Measurements from ENCODE around the gene POU6F2. TPM values are rescaled to one million over a fixed set of nuclear protein-coding genes. Genes with fewer than 3 reads are reported as not detected.
A peak's percentile ranks its signal among the peaks of the same experiment; 100 is the strongest.

POU6F2 gene
- total and polyA plus RNA-seq, 2 experiments from 2014 or later: 7.2 to 7.3 TPM

DNA sequence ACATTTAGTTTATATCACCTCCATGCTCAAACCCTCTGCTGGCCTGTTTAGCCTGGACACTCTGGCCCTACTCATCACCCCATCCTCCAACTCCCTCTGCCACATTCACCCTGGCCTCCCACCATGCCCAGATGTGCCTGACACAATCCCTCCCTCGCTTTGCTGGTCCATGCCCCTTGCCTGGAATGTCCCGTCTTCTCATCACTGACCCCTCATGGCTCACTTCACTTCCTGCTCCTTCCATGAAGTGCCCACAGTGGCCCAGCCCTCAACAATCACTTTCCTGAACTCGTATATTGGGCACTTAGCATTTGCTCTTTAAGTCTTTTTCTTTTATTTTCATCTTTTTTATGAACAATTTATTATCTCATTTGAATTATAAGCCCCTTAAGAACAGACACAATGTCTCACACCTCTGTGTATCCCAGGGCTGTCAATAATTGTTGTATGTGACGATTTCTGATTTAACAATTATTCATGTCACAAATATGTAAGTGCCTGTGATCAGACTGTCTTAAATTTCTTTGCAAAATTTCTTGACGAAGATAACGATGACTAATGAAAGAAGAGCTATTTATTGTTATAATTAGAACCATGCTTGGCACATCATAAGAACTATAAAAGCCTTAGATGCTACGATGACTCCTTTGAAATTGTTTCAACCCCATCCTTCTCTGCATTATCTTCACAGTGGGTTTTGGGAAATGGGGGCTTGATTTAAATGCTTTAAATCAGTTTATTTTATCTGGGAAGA lies 378.6 kb downstream of the POU6F2 start:
- H3K27me3 ChIP-seq (ENCODE audit: insufficient read depth): no peaks in the 10 kb centered on the region
- H3K27ac Mint-ChIP-seq: peak overlapping the region; percentile 26; the same call in 1 of the 2 replicates
- H3K4me1 Mint-ChIP-seq: peaks cover 50% of the 10 kb centered on the region

DNA sequence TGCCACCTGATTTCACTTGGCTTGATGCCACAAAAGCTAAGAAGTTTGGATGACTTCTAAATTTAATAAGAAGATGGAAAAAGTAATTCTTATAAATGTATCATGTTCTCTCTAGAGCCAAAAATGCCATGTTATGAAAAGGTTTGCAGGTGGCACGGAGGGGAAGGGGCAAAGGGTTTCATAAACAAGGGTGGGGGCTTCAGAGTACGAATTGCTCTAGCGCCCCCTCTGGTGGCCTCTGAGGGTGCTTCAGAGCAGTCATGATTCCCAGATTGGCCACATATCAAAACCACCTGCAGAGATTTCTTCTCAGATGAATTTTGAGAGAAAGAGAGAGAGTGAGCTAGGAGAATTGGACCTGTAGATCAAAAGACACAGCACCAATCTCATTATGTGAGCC lies 379.9 kb downstream of the POU6F2 start:
- H3K4me3 ChIP-seq: no peak overlapping the region
- peaks cover 40% of the 10 kb centered on the region for H3K4me1 Mint-ChIP-seq
- H3K9me2 ChIP-seq (ENCODE audit: insufficient read depth): no peaks in the 10 kb centered on the region
- no peaks in the 10 kb centered on the region for H3K36me3 Mint-ChIP-seq (ENCODE audit: low read depth)
- H2AFZ ChIP-seq: no peak overlapping the region
- no peak overlapping the region for H3K4me2 ChIP-seq
- DNase-seq (ENCODE audit: low spot score) (peak; percentile 78), ATAC-seq (peak; percentile 51)
- no peak overlapping the region for H3K4me3 Mint-ChIP-seq
- no peak overlapping the region for H3K27ac ChIP-seq (ENCODE audit: low read depth)
- H3K79me2 ChIP-seq (replicated peaks; ENCODE audit: insufficient read depth): no peaks in the 10 kb centered on the region
- H3K36me3 ChIP-seq (ENCODE audit: insufficient read depth): no peaks in the 10 kb centered on the region
- no peaks in the 10 kb centered on the region for H3K27me3 ChIP-seq (ENCODE audit: insufficient read depth)
- H4K20me1 ChIP-seq (replicated peaks; ENCODE audit: insufficient read depth): no peaks in the 10 kb centered on the region
- H3F3A ChIP-seq (replicated peaks; ENCODE audit: low read depth): no peaks in the 10 kb centered on the region
- no peaks in the 10 kb centered on the region for H3K9me3 Mint-ChIP-seq
- peaks cover 37% of the 10 kb centered on the region for H3K4me1 ChIP-seq (ENCODE audit: insufficient read depth)
- peaks cover 3% of the 10 kb centered on the region for H3K27me3 Mint-ChIP-seq (ENCODE audit: insufficient read depth, low read depth, poor library complexity)
- H3K27ac Mint-ChIP-seq: no peak overlapping the region
- no peak for TF ChIP-seq EZH2phosphoT487 (IDR thresholded peaks at IDR 0.05; ENCODE audit: unreplicated experiment)
- TF ChIP-seq, protein P1, sequence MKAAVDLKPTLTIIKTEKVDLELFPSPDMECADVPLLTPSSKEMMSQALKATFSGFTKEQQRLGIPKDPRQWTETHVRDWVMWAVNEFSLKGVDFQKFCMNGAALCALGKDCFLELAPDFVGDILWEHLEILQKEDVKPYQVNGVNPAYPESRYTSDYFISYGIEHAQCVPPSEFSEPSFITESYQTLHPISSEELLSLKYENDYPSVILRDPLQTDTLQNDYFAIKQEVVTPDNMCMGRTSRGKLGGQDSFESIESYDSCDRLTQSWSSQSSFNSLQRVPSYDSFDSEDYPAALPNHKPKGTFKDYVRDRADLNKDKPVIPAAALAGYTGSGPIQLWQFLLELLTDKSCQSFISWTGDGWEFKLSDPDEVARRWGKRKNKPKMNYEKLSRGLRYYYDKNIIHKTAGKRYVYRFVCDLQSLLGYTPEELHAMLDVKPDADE (IDR thresholded peaks at IDR 0.05): no peak
- TF ChIP-seq, protein P2, sequence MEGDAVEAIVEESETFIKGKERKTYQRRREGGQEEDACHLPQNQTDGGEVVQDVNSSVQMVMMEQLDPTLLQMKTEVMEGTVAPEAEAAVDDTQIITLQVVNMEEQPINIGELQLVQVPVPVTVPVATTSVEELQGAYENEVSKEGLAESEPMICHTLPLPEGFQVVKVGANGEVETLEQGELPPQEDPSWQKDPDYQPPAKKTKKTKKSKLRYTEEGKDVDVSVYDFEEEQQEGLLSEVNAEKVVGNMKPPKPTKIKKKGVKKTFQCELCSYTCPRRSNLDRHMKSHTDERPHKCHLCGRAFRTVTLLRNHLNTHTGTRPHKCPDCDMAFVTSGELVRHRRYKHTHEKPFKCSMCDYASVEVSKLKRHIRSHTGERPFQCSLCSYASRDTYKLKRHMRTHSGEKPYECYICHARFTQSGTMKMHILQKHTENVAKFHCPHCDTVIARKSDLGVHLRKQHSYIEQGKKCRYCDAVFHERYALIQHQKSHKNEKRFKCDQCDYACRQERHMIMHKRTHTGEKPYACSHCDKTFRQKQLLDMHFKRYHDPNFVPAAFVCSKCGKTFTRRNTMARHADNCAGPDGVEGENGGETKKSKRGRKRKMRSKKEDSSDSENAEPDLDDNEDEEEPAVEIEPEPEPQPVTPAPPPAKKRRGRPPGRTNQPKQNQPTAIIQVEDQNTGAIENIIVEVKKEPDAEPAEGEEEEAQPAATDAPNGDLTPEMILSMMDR (conservative IDR thresholded peaks at IDR 0.05; ENCODE audit: low read depth in 2 of 2): peak; percentile 76 to 97
- TF ChIP-seq POLR2AphosphoS5 (IDR thresholded peaks at IDR 0.05; ENCODE audit: low read depth): no peak
- TF ChIP-seq JUNB (IDR thresholded peaks at IDR 0.05; ENCODE audit: unreplicated experiment): no peak

More for the DNA sequence above, 378.6 kb downstream of the POU6F2 start:
- Histone ChIP-seq H3K9me2 (ENCODE audit: insufficient read depth) (peaks cover 6% of the 10 kb centered on the region), H3K36me3 (ENCODE audit: insufficient read depth) (no peaks in the 10 kb centered on the region), H3K4me3 (no peak overlapping the region), H2AFZ (no peak overlapping the region), H3K4me2 (no peak overlapping the region), H3K79me2 (replicated peaks; ENCODE audit: insufficient read depth) (no peaks in the 10 kb centered on the region), H4K20me1 (replicated peaks; ENCODE audit: insufficient read depth) (no peaks in the 10 kb centered on the region), H3F3A (replicated peaks; ENCODE audit: low read depth) (no peaks in the 10 kb centered on the region), H3K27ac (ENCODE audit: low read depth) (no peak overlapping the region), H3K4me1 (ENCODE audit: insufficient read depth) (peaks cover 50% of the 10 kb centered on the region)
- no peak overlapping the region for H3K4me3 Mint-ChIP-seq
- no peaks in the 10 kb centered on the region for H3K9me3 Mint-ChIP-seq
- H3K27me3 Mint-ChIP-seq (ENCODE audit: insufficient read depth, low read depth, poor library complexity): peaks cover 3% of the 10 kb centered on the region
- TF ChIP-seq, protein P3, sequence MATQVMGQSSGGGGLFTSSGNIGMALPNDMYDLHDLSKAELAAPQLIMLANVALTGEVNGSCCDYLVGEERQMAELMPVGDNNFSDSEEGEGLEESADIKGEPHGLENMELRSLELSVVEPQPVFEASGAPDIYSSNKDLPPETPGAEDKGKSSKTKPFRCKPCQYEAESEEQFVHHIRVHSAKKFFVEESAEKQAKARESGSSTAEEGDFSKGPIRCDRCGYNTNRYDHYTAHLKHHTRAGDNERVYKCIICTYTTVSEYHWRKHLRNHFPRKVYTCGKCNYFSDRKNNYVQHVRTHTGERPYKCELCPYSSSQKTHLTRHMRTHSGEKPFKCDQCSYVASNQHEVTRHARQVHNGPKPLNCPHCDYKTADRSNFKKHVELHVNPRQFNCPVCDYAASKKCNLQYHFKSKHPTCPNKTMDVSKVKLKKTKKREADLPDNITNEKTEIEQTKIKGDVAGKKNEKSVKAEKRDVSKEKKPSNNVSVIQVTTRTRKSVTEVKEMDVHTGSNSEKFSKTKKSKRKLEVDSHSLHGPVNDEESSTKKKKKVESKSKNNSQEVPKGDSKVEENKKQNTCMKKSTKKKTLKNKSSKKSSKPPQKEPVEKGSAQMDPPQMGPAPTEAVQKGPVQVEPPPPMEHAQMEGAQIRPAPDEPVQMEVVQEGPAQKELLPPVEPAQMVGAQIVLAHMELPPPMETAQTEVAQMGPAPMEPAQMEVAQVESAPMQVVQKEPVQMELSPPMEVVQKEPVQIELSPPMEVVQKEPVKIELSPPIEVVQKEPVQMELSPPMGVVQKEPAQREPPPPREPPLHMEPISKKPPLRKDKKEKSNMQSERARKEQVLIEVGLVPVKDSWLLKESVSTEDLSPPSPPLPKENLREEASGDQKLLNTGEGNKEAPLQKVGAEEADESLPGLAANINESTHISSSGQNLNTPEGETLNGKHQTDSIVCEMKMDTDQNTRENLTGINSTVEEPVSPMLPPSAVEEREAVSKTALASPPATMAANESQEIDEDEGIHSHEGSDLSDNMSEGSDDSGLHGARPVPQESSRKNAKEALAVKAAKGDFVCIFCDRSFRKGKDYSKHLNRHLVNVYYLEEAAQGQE (IDR thresholded peaks at IDR 0.05; ENCODE audit: unreplicated experiment): no peak
- TF ChIP-seq, protein P2 (conservative IDR thresholded peaks at IDR 0.05; ENCODE audit: low read depth in 2 of 2): peak; percentile 14 to 29; a peak in 2 of 4 replicates
- no peak for TF ChIP-seq POLR2AphosphoS5 (IDR thresholded peaks at IDR 0.05; ENCODE audit: low read depth)
- ATAC-seq: no peak
- no peaks in the 10 kb centered on the region for H3K36me3 Mint-ChIP-seq (ENCODE audit: low read depth)
- peak; percentile 27 for DNase-seq (ENCODE audit: low spot score)

Measured in GM23338 (cell line).